GM12873 (cell line): ENCODE data around the gene ZHX3.

Source experiments
- CTCF ChIP-seq: IDR thresholded peaks from 2 replicates; pipeline ENCODE4 v1.5.1; 2012; ENCODE audit warnings: low read depth, mild to moderate bottlenecking, moderate library complexity, low read length, control low read depth; ENCODE audit not compliant: insufficient read depth; ENCODE audit errors: missing control alignments

Gene ZHX3

GRCh38 chr20:41259309-41259708 is 58.2 kb downstream of the ZHX3 start:
- no peak for TF ChIP-seq CTCF

GRCh38 chr20:41258474-41258873 is 59.1 kb downstream of the ZHX3 start:
- no peak for TF ChIP-seq CTCF

- no peak for TF ChIP-seq CTCF
Observed at GRCh38 chr20:41256516-41256915, 61.0 kb downstream of the ZHX3 start.

- TF ChIP-seq CTCF = no peak
Observed at GRCh38 chr20:41255655-41256054, 61.9 kb downstream of the ZHX3 start.

GRCh38 chr20:41249411-41250281 is 67.9 kb downstream of the ZHX3 start:
- peak; percentile 40 for TF ChIP-seq CTCF

- no peak for TF ChIP-seq CTCF
Observed at GRCh38 chr20:41248368-41249024, 69.0 kb downstream of the ZHX3 start.

- TF ChIP-seq CTCF = no peak
Observed at GRCh38 chr20:41247523-41248367, 69.8 kb downstream of the ZHX3 start.
